22Rv1 (cell line): Measurements from ENCODE around the gene GANAB.
"Not testable (repeated sequence)": the region's sequence is repeated elsewhere in the genome, so short reads cannot be mapped to it uniquely, and the experiment has no call there.

Experiments
- CTCF ChIP-seq: fragments of 450-650 bp; IDR thresholded peaks from 2 replicates; pipeline ENCODE4 v1.5.1; 2017; ENCODE audit warnings: mild to moderate bottlenecking
- ZFX ChIP-seq: fragments of 450-650 bp; IDR thresholded peaks from 2 replicates; pipeline ENCODE4 v1.6.1; 2017; ENCODE audit warnings: antibody characterized with exemption, borderline replicate concordance

GRCh38 chr11:62675415-62675814 lies 29.0 kb upstream of the GANAB start:
- TF ChIP-seq CTCF, ZFX: not testable (repeated sequence)
